ENCODE measurements around the gene TUBGCP6.

GRCh38 chr22:50257451-50258360, 12.9 kb upstream of the TUBGCP6 start:
- TF ChIP-seq, protein P1, sequence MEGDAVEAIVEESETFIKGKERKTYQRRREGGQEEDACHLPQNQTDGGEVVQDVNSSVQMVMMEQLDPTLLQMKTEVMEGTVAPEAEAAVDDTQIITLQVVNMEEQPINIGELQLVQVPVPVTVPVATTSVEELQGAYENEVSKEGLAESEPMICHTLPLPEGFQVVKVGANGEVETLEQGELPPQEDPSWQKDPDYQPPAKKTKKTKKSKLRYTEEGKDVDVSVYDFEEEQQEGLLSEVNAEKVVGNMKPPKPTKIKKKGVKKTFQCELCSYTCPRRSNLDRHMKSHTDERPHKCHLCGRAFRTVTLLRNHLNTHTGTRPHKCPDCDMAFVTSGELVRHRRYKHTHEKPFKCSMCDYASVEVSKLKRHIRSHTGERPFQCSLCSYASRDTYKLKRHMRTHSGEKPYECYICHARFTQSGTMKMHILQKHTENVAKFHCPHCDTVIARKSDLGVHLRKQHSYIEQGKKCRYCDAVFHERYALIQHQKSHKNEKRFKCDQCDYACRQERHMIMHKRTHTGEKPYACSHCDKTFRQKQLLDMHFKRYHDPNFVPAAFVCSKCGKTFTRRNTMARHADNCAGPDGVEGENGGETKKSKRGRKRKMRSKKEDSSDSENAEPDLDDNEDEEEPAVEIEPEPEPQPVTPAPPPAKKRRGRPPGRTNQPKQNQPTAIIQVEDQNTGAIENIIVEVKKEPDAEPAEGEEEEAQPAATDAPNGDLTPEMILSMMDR (IDR thresholded peaks at IDR 0.05; ENCODE audit: insufficient read depth, low read depth, low read length) = no peak
- TF ChIP-seq EZH2 (IDR thresholded peaks at IDR 0.05; ENCODE audit: insufficient read depth, low read length) = no peak
